ENCODE measurements around the gene IFT22.
"Not testable (repeated sequence)": the region's sequence is repeated elsewhere in the genome, so short reads cannot be mapped to it uniquely, and the experiment has no call there.

Gene IFT22

DNA sequence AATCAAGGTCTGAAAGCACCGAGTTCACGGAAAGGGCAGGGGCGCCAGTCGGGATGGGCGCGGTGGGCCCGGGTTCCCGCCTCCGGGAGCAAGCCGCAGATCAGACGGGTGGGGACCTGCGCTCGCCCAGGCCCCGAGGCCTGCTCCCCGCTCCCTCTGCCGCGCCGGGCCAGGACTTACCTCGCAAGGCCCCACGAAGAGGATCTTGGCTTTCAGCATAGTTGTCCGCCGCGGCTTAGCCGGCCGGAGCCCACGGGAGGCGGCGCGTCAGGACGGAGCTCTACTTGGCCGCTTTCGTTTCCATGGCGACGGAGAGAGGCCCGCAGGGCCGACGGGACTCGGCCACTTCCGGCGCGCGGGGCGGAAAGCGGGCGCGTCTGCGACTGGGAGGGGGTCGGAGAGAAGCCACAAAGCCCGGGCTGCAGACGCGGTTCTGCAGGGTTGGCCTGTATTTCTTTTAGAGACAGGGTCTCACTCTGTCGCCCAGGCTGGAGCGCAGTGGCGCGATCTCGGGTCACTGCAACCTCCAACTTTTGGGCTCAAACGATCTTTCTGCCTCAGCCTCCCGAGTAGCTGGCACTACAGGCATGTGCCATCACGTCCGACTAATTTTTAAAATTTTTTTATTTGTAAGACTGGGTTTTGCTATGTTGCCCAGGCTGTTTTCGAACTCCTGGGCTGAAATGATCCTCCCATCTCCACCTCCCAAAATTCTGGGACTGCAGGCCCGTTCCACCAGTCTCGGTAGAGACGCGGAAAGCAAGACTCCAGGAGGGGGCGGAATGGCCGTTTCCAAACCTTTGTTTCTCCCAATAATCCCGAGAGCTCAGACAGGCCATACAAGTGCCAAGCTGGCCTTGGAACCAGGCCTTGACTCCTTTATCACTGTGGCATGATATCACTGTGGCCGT lies at the start of gene IFT22:
IFT22 (minus strand) TSS at position 322 of the 911 bp plus-strand sequence; CDS start at position 219, 103 bp downstream.
- DNase-seq (ENCODE audit: low spot score): peak; percentile 93

DNA sequence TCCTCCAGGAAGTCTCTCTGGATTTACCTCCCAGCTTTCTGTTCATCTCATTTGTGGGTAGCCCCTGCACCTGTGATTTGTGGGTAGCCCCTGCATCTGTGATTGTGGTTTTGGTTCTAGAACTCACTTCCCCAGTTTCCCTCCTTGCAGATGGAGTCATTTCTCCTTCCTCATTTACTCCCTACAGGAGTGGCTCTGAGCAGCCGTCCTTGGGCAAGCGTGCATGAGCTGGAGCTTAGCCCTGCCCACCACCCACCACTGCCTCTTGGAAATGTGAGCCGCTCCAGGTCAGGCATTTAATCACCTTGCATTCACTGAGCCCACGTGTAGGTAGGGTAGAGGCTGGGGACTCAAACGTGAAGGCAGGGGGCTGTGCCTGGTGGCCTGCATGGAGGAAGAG lies 49.2 kb upstream of the IFT22 start:
- no peak for DNase-seq (ENCODE audit: low spot score)

DNA sequence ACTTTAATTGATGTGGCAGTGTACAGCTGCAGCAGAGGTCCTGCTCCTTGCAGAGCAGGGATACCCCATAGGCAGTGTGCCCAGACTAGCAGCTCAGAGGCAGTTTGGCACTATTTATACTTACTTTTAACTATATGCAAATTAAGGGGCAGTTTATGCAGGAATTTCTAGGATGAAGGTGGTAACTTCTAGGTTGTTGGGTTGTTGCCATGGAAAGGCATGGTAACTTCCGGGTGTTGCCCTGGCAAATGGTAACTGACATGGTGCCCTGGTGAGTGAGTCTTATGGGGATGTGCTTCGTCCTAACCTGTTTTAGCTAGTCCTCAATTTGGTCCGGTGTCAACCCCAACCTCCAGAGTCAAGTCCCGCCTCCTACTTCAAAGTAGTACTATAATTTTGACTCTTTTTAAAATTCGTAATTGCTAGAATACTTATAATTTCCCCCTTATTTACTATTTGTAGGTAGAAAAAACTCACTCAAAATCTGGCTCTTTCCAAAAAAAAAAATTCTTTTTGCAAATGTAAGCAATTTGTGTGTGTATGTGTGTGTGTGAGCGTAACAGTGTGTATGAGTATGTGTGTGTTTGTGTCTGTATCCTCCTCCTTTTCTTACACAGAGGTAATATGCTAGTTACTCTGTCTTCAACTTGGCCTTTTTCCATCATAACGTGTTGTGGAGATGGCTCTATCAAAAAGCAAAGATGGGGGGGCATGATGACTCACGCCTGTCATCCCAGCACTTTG lies 47.0 kb upstream of the IFT22 start:
- no peak for DNase-seq (ENCODE audit: low spot score)

DNA sequence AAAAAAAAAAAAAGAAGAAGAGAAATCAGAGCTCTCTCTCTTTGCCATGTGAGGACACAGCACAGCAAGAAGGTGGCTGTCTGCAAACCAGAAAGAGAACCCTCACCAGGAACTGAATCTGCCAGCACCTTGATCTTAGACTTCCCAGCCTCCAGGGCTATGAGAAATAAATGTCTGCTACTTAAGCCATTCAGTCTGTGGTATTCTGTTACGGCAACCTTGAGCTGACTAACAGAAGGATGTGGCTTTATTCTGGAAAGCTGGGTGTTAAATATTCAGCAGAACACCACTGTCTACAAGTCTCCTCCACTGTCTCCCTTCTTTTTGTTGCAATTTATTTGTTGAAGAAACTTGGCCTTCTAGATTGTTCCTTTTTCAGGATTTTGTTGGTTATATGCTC lies 46.1 kb upstream of the IFT22 start:
- no peak for DNase-seq (ENCODE audit: low spot score)

- no peak for DNase-seq (ENCODE audit: low spot score)
These were observed 44.3 kb upstream of the IFT22 start for GRCh38 chr7:101365956-101366355.

DNA sequence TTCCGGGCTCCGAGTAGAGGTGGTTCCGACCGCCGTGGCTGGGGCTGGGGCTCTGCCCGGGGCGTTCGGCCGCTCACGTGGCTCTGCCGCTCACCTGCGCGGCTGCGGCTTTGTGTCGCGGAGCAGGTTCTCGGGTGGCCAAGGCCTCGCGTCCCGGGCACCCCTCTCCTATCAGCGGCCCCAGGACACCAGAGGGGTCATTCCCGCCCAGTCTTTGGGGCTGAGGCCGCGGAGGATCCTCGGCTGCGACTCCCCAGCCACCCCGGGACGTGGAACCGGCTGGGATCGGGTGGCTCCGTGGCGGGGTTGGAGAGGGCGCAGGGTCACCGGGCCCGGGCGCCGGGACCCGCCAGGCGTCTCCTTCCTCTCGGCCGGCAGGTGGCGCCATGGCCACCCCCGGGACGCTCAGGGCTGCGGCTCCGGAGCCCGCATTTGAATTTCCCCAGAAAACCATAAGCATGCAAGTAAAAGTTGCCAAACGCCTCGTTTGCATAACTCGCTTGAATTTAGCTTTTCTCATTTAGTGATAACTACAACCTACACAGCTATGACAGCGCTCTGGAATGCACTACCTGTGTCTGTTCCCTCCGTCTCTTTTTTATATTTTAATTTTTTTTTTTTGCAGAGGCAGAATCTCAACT lies 42.2 kb upstream of the IFT22 start:
- DNase-seq (ENCODE audit: low spot score): peak; percentile 63

- no peak for DNase-seq (ENCODE audit: low spot score)
These were observed 41.7 kb upstream of the IFT22 start for GRCh38 chr7:101363196-101363733.

GRCh38 chr7:101362334-101363195 lies 41.0 kb upstream of the IFT22 start, which contains the start of gene COL26A1:
COL26A1 (plus strand) TSS chr7:101362875; CDS start chr7:101363033, 158 bp downstream.
- DNase-seq (ENCODE audit: low spot score): peak; percentile 38

- DNase-seq (ENCODE audit: low spot score): no peak
These were observed 35.8 kb upstream of the IFT22 start for GRCh38 chr7:101357433-101357832.

DNA sequence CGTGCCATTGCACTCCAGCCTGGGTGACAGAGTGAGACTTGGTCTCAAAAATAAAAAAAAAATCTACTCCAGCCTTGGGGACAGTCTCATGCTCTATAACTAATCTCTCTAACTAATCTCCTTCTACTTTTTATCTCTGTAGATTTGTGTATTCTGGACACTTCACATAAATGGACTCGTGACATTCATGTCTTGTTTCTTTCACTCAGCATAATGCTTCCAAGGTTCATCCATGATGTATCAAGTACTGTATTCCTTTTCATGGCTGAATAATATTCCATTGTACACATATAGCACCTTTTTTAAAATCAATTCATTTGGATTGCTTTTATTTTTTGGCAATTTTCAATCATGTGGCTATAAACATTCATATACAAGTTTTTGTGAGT lies 31.3 kb upstream of the IFT22 start:
- DNase-seq (ENCODE audit: low spot score): no peak

- not testable (repeated sequence) for DNase-seq (ENCODE audit: low spot score)
These were observed 27.7 kb upstream of the IFT22 start for GRCh38 chr7:101349300-101349699.

GRCh38 chr7:101348456-101349067 lies 26.9 kb upstream of the IFT22 start:
- not testable (repeated sequence) for DNase-seq (ENCODE audit: low spot score)

GRCh38 chr7:101347477-101347876 lies 25.9 kb upstream of the IFT22 start:
- DNase-seq (ENCODE audit: low spot score): no peak

- no peak for DNase-seq (ENCODE audit: low spot score)
These were observed 21.3 kb upstream of the IFT22 start for GRCh38 chr7:101342892-101343291.

GRCh38 chr7:101340379-101340778 lies 18.8 kb upstream of the IFT22 start:
- DNase-seq (ENCODE audit: low spot score): no peak

DNA sequence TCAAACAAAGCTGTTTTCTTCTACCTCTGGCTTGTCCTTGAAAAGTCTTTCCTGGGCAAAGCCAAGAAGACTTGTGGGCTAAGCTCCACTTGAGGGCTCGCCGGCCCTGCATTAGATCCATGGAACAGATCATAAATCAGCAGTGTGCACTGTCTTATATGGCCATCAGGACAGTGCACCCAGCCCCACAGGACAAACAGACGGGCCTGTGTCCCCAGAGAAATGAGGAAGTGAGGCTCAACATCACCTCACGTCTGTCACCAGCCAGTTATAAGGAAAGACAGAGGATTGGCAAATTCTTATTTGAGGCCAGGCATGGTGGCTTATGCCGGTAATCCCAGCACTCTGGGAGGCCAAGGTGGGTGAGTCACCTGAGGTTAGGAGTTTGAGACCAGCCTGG lies 12.3 kb upstream of the IFT22 start:
- no peak for DNase-seq (ENCODE audit: low spot score)

- no peak for DNase-seq (ENCODE audit: low spot score)
These were observed 10.4 kb upstream of the IFT22 start for GRCh38 chr7:101332026-101332425.

- DNase-seq (ENCODE audit: low spot score): no peak
These were observed 8.4 kb upstream of the IFT22 start for GRCh38 chr7:101330011-101330484.

- no peak for DNase-seq (ENCODE audit: low spot score)
These were observed 6.5 kb upstream of the IFT22 start for GRCh38 chr7:101328159-101328558.

DNA sequence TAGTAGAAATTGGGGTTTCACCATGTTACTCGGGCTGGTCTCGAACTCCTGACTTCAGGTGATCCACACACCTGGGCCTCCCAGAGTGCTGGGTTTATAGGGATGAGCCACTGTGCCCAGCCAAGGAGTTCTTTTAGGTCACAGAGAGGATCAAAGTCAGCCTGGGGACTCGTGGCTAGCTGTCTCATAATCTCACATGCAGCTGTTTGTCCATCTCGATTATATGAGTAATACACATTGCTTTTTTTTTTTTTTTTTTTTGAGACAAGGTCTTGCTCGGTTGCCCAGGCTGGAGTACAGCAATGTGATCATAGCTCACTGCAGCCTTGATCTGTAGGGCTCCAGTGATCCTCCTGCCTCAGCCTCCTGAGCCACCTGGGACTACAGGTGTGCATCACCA lies 2.2 kb downstream of the IFT22 start:
- DNase-seq (ENCODE audit: low spot score): peak; percentile 17

- DNase-seq (ENCODE audit: low spot score): peak; percentile 61
These were observed 6.3 kb downstream of the IFT22 start for GRCh38 chr7:101315336-101315735.
